ENCODE data around the gene OTOF.

OTOF gene

GRCh38 chr2:26483957-26484565, 6.1 kb upstream of the OTOF start:
- TF ChIP-seq TARDBP (IDR thresholded peaks at IDR 0.05) = no peak
- no peak for TF ChIP-seq ARNT (IDR thresholded peaks at IDR 0.05)
- TF ChIP-seq LEF1 (IDR thresholded peaks at IDR 0.05; ENCODE audit: borderline replicate concordance) = no peak
- no peak for TF ChIP-seq HDGF (IDR thresholded peaks at IDR 0.05; ENCODE audit: borderline replicate concordance)
- TF ChIP-seq, protein P1, sequence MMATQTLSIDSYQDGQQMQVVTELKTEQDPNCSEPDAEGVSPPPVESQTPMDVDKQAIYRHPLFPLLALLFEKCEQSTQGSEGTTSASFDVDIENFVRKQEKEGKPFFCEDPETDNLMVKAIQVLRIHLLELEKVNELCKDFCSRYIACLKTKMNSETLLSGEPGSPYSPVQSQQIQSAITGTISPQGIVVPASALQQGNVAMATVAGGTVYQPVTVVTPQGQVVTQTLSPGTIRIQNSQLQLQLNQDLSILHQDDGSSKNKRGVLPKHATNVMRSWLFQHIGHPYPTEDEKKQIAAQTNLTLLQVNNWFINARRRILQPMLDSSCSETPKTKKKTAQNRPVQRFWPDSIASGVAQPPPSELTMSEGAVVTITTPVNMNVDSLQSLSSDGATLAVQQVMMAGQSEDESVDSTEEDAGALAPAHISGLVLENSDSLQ (IDR thresholded peaks at IDR 0.05) = no peak
- TF ChIP-seq NFRKB (IDR thresholded peaks at IDR 0.05) = no peak
- TF ChIP-seq FOXA1 (IDR thresholded peaks at IDR 0.05) = no peak
- no peak for TF ChIP-seq SP1 (IDR thresholded peaks at IDR 0.05)
- TF ChIP-seq FOXM1 (IDR thresholded peaks at IDR 0.05; ENCODE audit: borderline replicate concordance) = no peak
- TF ChIP-seq ZNF384 (IDR thresholded peaks at IDR 0.05) = no peak
- no peak for TF ChIP-seq L3MBTL2 (conservative IDR thresholded peaks at IDR 0.05)
- no peak for TF ChIP-seq CTBP1 (IDR thresholded peaks at IDR 0.05; ENCODE audit: borderline replicate concordance)
- no peak for TF ChIP-seq BHLHE40 (IDR thresholded peaks at IDR 0.05; ENCODE audit: borderline replicate concordance)
- no peak for TF ChIP-seq ELF4 (IDR thresholded peaks at IDR 0.05)
- no peak for TF ChIP-seq FOXK2 (IDR thresholded peaks at IDR 0.05)
- POLR2A ChIA-PET = no interaction called here
- CTCF ChIA-PET = no interaction called here
- no peak for DNase-seq (ENCODE audit: extremely low spot score)

DNA sequence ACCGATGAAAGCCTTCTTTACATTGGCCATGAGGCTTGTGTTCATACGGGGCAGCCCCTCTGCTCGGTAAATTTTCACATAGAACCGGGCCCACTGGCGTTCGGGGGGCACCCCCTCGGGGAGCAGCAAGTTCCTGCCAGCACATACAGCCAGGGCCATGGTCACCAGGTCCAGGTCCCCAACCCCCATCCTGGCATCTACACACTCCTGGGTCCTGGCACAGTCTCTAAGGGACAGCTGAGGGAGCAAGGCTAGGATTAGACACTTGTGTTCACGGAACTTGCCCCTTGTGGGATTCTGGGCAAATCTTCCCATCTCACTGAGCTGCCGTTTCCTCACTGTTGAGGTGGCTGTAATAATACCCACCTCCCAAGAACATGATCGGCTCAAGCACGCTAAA, 5.6 kb upstream of the OTOF start:
- ChIA-PET CTCF (no interaction called here), POLR2A (no interaction called here)
- no peak for TF ChIP-seq HDGF (IDR thresholded peaks at IDR 0.05; ENCODE audit: borderline replicate concordance)
- no peak for TF ChIP-seq BHLHE40 (IDR thresholded peaks at IDR 0.05; ENCODE audit: borderline replicate concordance)
- no peak for TF ChIP-seq ZNF384 (IDR thresholded peaks at IDR 0.05)
- DNase-seq (ENCODE audit: extremely low spot score) = no peak

DNA sequence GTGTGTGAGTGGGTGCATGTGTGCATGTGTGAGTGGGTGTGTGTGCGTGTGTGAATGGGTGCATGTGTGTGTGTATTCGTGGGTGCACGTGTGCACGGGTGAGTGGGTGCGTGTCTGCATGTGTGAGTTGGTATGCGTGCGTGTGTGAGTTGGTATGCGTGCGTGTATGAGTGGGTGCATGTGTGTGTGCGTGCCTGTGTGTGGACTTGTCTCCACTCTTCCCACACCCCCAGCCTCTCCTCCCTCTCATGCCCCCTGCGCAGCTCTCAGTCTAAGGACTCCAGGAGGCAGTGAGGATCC, 5.1 kb upstream of the OTOF start:
- DNase-seq (ENCODE audit: extremely low spot score) = no peak
- ChIA-PET POLR2A (no interaction called here), CTCF (no interaction called here)
- TF ChIP-seq, protein P1 (IDR thresholded peaks at IDR 0.05) = no peak
- TF ChIP-seq FOXK2 (IDR thresholded peaks at IDR 0.05) (no peak), FOXM1 (IDR thresholded peaks at IDR 0.05; ENCODE audit: borderline replicate concordance) (no peak), SUZ12 (IDR thresholded peaks at IDR 0.05) (no peak), HDGF (IDR thresholded peaks at IDR 0.05; ENCODE audit: borderline replicate concordance) (no peak), NFRKB (IDR thresholded peaks at IDR 0.05) (no peak), FOXA1 (IDR thresholded peaks at IDR 0.05) (no peak), L3MBTL2 (conservative IDR thresholded peaks at IDR 0.05) (no peak), ELF4 (IDR thresholded peaks at IDR 0.05) (no peak), ARNT (IDR thresholded peaks at IDR 0.05) (no peak), CTBP1 (IDR thresholded peaks at IDR 0.05; ENCODE audit: borderline replicate concordance) (no peak), ZNF384 (IDR thresholded peaks at IDR 0.05) (no peak), SP1 (IDR thresholded peaks at IDR 0.05) (no peak), LEF1 (IDR thresholded peaks at IDR 0.05; ENCODE audit: borderline replicate concordance) (no peak), BHLHE40 (IDR thresholded peaks at IDR 0.05; ENCODE audit: borderline replicate concordance) (no peak), TARDBP (IDR thresholded peaks at IDR 0.05) (no peak)

GRCh38 chr2:26482211-26483026, 4.5 kb upstream of the OTOF start:
- CTCF ChIA-PET = no interaction called here
- TF ChIP-seq ZNF384 (IDR thresholded peaks at IDR 0.05) (no peak), FOXM1 (IDR thresholded peaks at IDR 0.05; ENCODE audit: borderline replicate concordance) (no peak), SP1 (IDR thresholded peaks at IDR 0.05) (no peak), CTBP1 (IDR thresholded peaks at IDR 0.05; ENCODE audit: borderline replicate concordance) (no peak), SUZ12 (IDR thresholded peaks at IDR 0.05) (no peak), L3MBTL2 (conservative IDR thresholded peaks at IDR 0.05) (no peak), ARNT (IDR thresholded peaks at IDR 0.05) (no peak), HDGF (IDR thresholded peaks at IDR 0.05; ENCODE audit: borderline replicate concordance) (no peak), FOXA1 (IDR thresholded peaks at IDR 0.05) (no peak), NFRKB (IDR thresholded peaks at IDR 0.05) (no peak)
- TF ChIP-seq, protein P1 (IDR thresholded peaks at IDR 0.05) = no peak
- DNase-seq (ENCODE audit: extremely low spot score) = no peak
- POLR2A ChIA-PET = no interaction called here

- CTCF ChIA-PET = no interaction called here
- TF ChIP-seq CTBP1 (IDR thresholded peaks at IDR 0.05; ENCODE audit: borderline replicate concordance) = no peak
- TF ChIP-seq SUZ12 (IDR thresholded peaks at IDR 0.05) = no peak
- no peak for TF ChIP-seq LEF1 (IDR thresholded peaks at IDR 0.05; ENCODE audit: borderline replicate concordance)
- TF ChIP-seq ELF4 (IDR thresholded peaks at IDR 0.05) = no peak
- TF ChIP-seq FOXK2 (IDR thresholded peaks at IDR 0.05) = no peak
- no peak for TF ChIP-seq HDGF (IDR thresholded peaks at IDR 0.05; ENCODE audit: borderline replicate concordance)
- no peak for TF ChIP-seq ARNT (IDR thresholded peaks at IDR 0.05)
- no peak for TF ChIP-seq FOXA1 (IDR thresholded peaks at IDR 0.05)
- TF ChIP-seq NFRKB (IDR thresholded peaks at IDR 0.05) = no peak
- POLR2A ChIA-PET = no interaction called here
- no peak for DNase-seq (ENCODE audit: extremely low spot score)
Observed at GRCh38 chr2:26481706-26482105, 3.8 kb upstream of the OTOF start.
